CD4-positive, alpha-beta T cell treated with Interleukin-17A for 1 hour (primary cell): Measurements from ENCODE around the gene OSBPL10.
"Not testable (repeated sequence)": the region's sequence is repeated elsewhere in the genome, so short reads cannot be mapped to it uniquely, and the experiment has no call there.

Experiments used
- DNase-seq: peaks from one replicate; pipeline ENCODE4 v3.0.0-alpha.2; 2020

The OSBPL10 gene

GRCh38 chr3:31695280-31696008 is 285.6 kb downstream of the OSBPL10 start:
- peak; percentile 25 for DNase-seq

- DNase-seq, result no peak
Observed at GRCh38 chr3:31693346-31693745, 287.7 kb downstream of the OSBPL10 start.

- DNase-seq, result no peak
Observed at GRCh38 chr3:31692751-31693150, 288.3 kb downstream of the OSBPL10 start.

- DNase-seq, result no peak
Observed at GRCh38 chr3:31690771-31691170, 290.3 kb downstream of the OSBPL10 start.

- DNase-seq, result not testable (repeated sequence)
Observed at GRCh38 chr3:31689523-31689922, 291.5 kb downstream of the OSBPL10 start.

GRCh38 chr3:31688984-31689383 is 292.1 kb downstream of the OSBPL10 start:
- DNase-seq, result no peak

- DNase-seq, result no peak
Observed at GRCh38 chr3:31687020-31687802, 293.9 kb downstream of the OSBPL10 start.

GRCh38 chr3:31680072-31680870 is 300.8 kb downstream of the OSBPL10 start:
- no peak for DNase-seq

GRCh38 chr3:31676556-31676955 is 304.5 kb downstream of the OSBPL10 start:
- DNase-seq, result no peak

- DNase-seq, result no peak
Observed at GRCh38 chr3:31673950-31674349, 307.1 kb downstream of the OSBPL10 start.

- no peak for DNase-seq
Observed at GRCh38 chr3:31671976-31672375, 309.1 kb downstream of the OSBPL10 start.

GRCh38 chr3:31671451-31671850 is 309.6 kb downstream of the OSBPL10 start:
- DNase-seq, result no peak

GRCh38 chr3:31670722-31671121 is 310.3 kb downstream of the OSBPL10 start:
- no peak for DNase-seq

GRCh38 chr3:31670136-31670535 is 310.9 kb downstream of the OSBPL10 start:
- DNase-seq, result peak; percentile 4

- no peak for DNase-seq
Observed at GRCh38 chr3:31668242-31668641, 312.8 kb downstream of the OSBPL10 start.

- no peak for DNase-seq
Observed at GRCh38 chr3:31667582-31667981, 313.5 kb downstream of the OSBPL10 start.

GRCh38 chr3:31664031-31664430 is 317.0 kb downstream of the OSBPL10 start:
- no peak for DNase-seq

- no peak for DNase-seq
Observed at GRCh38 chr3:31661993-31662670, 318.9 kb downstream of the OSBPL10 start.

GRCh38 chr3:31661286-31661685 is 319.8 kb downstream of the OSBPL10 start:
- no peak for DNase-seq

GRCh38 chr3:31659246-31659645 is 321.8 kb downstream of the OSBPL10 start:
- no peak for DNase-seq

- no peak for DNase-seq
Observed at GRCh38 chr3:31654998-31655397, 326.1 kb downstream of the OSBPL10 start.

- no peak for DNase-seq
Observed at GRCh38 chr3:31653464-31653863, 327.6 kb downstream of the OSBPL10 start.

GRCh38 chr3:31652296-31652695 is 328.8 kb downstream of the OSBPL10 start:
- DNase-seq, result no peak
